GM12878 (cell line): Measurements from ENCODE around the gene APOBEC3H.

Experiments
- EZH2 ChIP-seq: IDR thresholded peaks from 2 replicates; pipeline ENCODE4 v1.6.1; 2012; ENCODE audit warnings: low read depth, mild to moderate bottlenecking, control low read depth, inconsistent platforms, low read length, borderline replicate concordance; ENCODE audit not compliant: control insufficient read depth
- FOXM1 ChIP-seq: IDR thresholded peaks from 2 replicates; pipeline ENCODE4 v1.6.1; 2012; ENCODE audit warnings: low read depth, mild to moderate bottlenecking, inconsistent platforms, low read length, moderate library complexity

GRCh38 chr22:39114112-39114511 lies 17.1 kb downstream of the APOBEC3H start:
- TF ChIP-seq FOXM1 (no peak), EZH2 (no peak)
